Endothelial cell of umbilical vein (primary cell): Measurements from ENCODE around the gene GRM8. TPM values are rescaled to one million over a fixed set of nuclear protein-coding genes. Genes with fewer than 3 reads are reported as not detected.

Experiments used
- BruUV-seq: library from RNA; stranded (reverse); fragments of 400-500 nt; replicated peaks from 2 replicates; lab custom pipeline; 2021; lab: Mats Ljungman, UMichigan
- CTCF ChIA-PET: fragments of 300-600, 350-600 bp; sonication (Branson Sonifier 250); formaldehyde crosslinking; loops from one replicate; lab custom pipeline; 2021; ENCODE audit warnings: antibody characterized with exemption, inconsistent platforms; lab: Charles Lee
- POLR2A ChIA-PET: fragments of 300-600, 350-600 bp; sonication (Branson Sonifier 250); formaldehyde crosslinking; loops from one replicate; lab custom pipeline; 2021; ENCODE audit warnings: antibody characterized with exemption, inconsistent platforms; lab: Charles Lee
- DNase-seq: peaks from one replicate; pipeline ENCODE4 v3.0.0-alpha.2; 2011; ENCODE audit warnings: low read depth, low spot score
- FAIRE-seq: peaks from 2 replicates; lab custom pipeline; 2011; peaks lifted over from hg19 to GRCh38; lab: Jason Lieb, UNC
- H2AFZ ChIP-seq: 2 replicates; pipeline ENCODE4 v1.6.0; 2012; ENCODE audit warnings: low read depth, low read length, control low read depth, inconsistent platforms
- H3K27ac ChIP-seq: 2 replicates; pipeline ENCODE4 v1.5.1; 2011; ENCODE audit warnings: low read depth, mild to moderate bottlenecking, control low read depth, low read length, moderate library complexity; ENCODE audit not compliant: insufficient read depth
- H3K27me3 ChIP-seq, 2 experiments: 2 replicates each; pipeline versions ENCODE4 v1.6.0 to v1.6.1; 2011; ENCODE audit warnings: low read length in 2 of 2, mixed read lengths in 1 of 2; ENCODE audit not compliant: control insufficient read depth in 2 of 2, insufficient read depth in 2 of 2
- H3K36me3 ChIP-seq, 2 experiments: 2 replicates in 1 of 2; 3 replicates in 1 of 2; pipeline ENCODE4 v1.5.1; 2011; ENCODE audit warnings: low read length in 2 of 2, mild to moderate bottlenecking in 1 of 2, moderate library complexity in 1 of 2; ENCODE audit not compliant: control insufficient read depth in 2 of 2, insufficient read depth in 2 of 2; ENCODE audit errors: extremely low read depth in 1 of 2
- H3K4me1 ChIP-seq: 3 replicates; pipeline ENCODE4 v1.5.1; 2011; ENCODE audit warnings: mild to moderate bottlenecking, low read length; ENCODE audit not compliant: control insufficient read depth, insufficient read depth; ENCODE audit errors: extremely low read depth
- H3K4me2 ChIP-seq: 2 replicates; pipeline ENCODE4 v1.6.1; 2011; ENCODE audit warnings: low read length, control low read depth, mixed read lengths; ENCODE audit not compliant: insufficient read depth
- H3K4me3 ChIP-seq, 3 experiments: fragments of 200-600 bp in 1 of 3; sonication (generic), shearing (Covaris generic) in 1 of 3; replicated peaks in 1 of 3; 2 replicates each; pipeline ENCODE4 v1.5.1; 2011 to 2016; ENCODE audit warnings: control low read depth in 3 of 3, low read length in 3 of 3, mild to moderate bottlenecking in 2 of 3, inconsistent platforms in 1 of 3, low read depth in 1 of 3, moderate library complexity in 1 of 3; ENCODE audit not compliant: insufficient read depth in 1 of 3
- H3K79me2 ChIP-seq: 2 replicates; pipeline ENCODE4 v1.6.0; 2012; ENCODE audit warnings: low read length, inconsistent platforms; ENCODE audit not compliant: control insufficient read depth, insufficient read depth
- H3K9ac ChIP-seq: replicated peaks from 2 replicates; pipeline ENCODE3; 2011; ENCODE audit warnings: low read length, control low read depth; ENCODE audit not compliant: insufficient read depth; ENCODE audit errors: extremely low read depth
- H3K9me1 ChIP-seq: replicated peaks from 3 replicates; pipeline ENCODE4 v1.6.0; 2011; ENCODE audit warnings: mild to moderate bottlenecking, low read length; ENCODE audit not compliant: control insufficient read depth, insufficient read depth; ENCODE audit errors: extremely low read depth
- H3K9me3 ChIP-seq: replicated peaks from 2 replicates; pipeline ENCODE4 v1.5.1; 2012; ENCODE audit warnings: low read length, inconsistent platforms; ENCODE audit not compliant: control insufficient read depth, insufficient read depth
- H4K20me1 ChIP-seq: replicated peaks from 2 replicates; pipeline ENCODE3; 2011; ENCODE audit warnings: mild to moderate bottlenecking, low read length; ENCODE audit not compliant: control insufficient read depth, insufficient read depth; ENCODE audit errors: extremely low read depth
- CTCF ChIP-seq, 2 donors: IDR thresholded peaks; 1 replicate in 1 of 2; 2 replicates in 1 of 2; pipeline ENCODE4 v1.5.1; 2011; ENCODE audit warnings: low read length in 2 of 2, mild to moderate bottlenecking in 2 of 2, moderate library complexity in 2 of 2, control low read depth in 1 of 2, inconsistent platforms in 1 of 2, low read depth in 1 of 2; ENCODE audit not compliant: insufficient read depth in 1 of 2; ENCODE audit errors: extremely low read depth in 1 of 2
- EZH2 ChIP-seq: IDR thresholded peaks from 2 replicates; pipeline ENCODE4 v1.6.1; 2012; ENCODE audit warnings: borderline replicate concordance, low read depth, mild to moderate bottlenecking, moderate library complexity, low read length, inconsistent platforms; ENCODE audit not compliant: severe bottlenecking
- FOS ChIP-seq: IDR thresholded peaks from 2 replicates; pipeline ENCODE4 v1.6.1; 2011; ENCODE audit warnings: mild to moderate bottlenecking, low read length, moderate library complexity, borderline replicate concordance; ENCODE audit not compliant: insufficient read depth
- GATA2 ChIP-seq: IDR thresholded peaks from 2 replicates; pipeline ENCODE4 v1.7.0; 2011; ENCODE audit warnings: low read depth, mild to moderate bottlenecking, moderate library complexity, mixed read lengths, low read length; ENCODE audit not compliant: insufficient read length, insufficient read depth
- JUN ChIP-seq: IDR thresholded peaks from 2 replicates; pipeline ENCODE4 v1.6.1; 2011; ENCODE audit warnings: borderline replicate concordance, low read depth; ENCODE audit not compliant: insufficient read length, insufficient read depth
- MAX ChIP-seq: IDR thresholded peaks from 2 replicates; pipeline ENCODE4 v1.6.1; 2011; ENCODE audit not compliant: insufficient read depth, insufficient read length
- MYC ChIP-seq: IDR thresholded peaks from one replicate; pipeline ENCODE4 v1.6.1; 2011; ENCODE audit warnings: mild to moderate bottlenecking, low read depth, low read length
- POLR2A ChIP-seq: IDR thresholded peaks from 2 replicates; pipeline ENCODE4 v1.6.1; 2012; ENCODE audit warnings: low read depth, mild to moderate bottlenecking, control low read depth, low read length
- POLR2AphosphoS5 ChIP-seq: IDR thresholded peaks from 2 replicates; pipeline ENCODE4 v1.6.1; 2012; ENCODE audit warnings: low read depth, mild to moderate bottlenecking, control low read depth, low read length, moderate library complexity; ENCODE audit not compliant: insufficient read depth
- dilution Hi-C: fragments of 300-500 bp; cut with MboI; formaldehyde crosslinking; loops from one replicate; pipeline ENCODE4 v1.15.0; 2019; ENCODE audit warnings: low sequenced_read_pairs; ENCODE audit not compliant: extremely low pct_ligation_motif_present
- intact Hi-C: fragments of 100-400 bp; cut with micrococcal nuclease; formaldehyde crosslinking; loops from one replicate; pipeline ENCODE4 v1.10.0; 2022
- polyA plus RNA-seq, 4 experiments: library from polyadenylated mRNA; depleted of rRNA in 3 of 4; stranded (reverse) in 3 of 4; unstranded in 1 of 4; fragments of >200 nt; gene quantifications; 2 replicates each; pipeline versions ENCODE4 v1.2.1 to v1.2.3, GENCODE V29; 2011 to 2012; ENCODE audit warnings: missing spikeins in 1 of 4
- total RNA-seq: library from RNA; stranded (reverse); gene quantifications from 2 replicates; pipeline ENCODE4 v1.2.3, GENCODE V29; 2021

Gene GRM8
- total and polyA plus RNA-seq, 2 donors (not counting 3 experiments of a cell fraction or from before 2014, with no cell fraction given) = not detected

- ChIA-PET POLR2A (no interaction called here), CTCF (no interaction called here)
- no peaks in the 10 kb centered on the region for H3K27me3 ChIP-seq
- TF ChIP-seq FOS (no peak), EZH2 (no peak), POLR2A (no peak), CTCF (IDR thresholded peaks at IDR 0.05; ENCODE audit: extremely low read depth in 1 of 2, insufficient read depth in 1 of 2, low read depth in 1 of 2, low read length in 2 of 2) (no peak), MAX (no peak), MYC (no peak), POLR2AphosphoS5 (no peak), JUN (no peak), GATA2 (no peak)
- H3K9ac ChIP-seq = no peak overlapping the region
- no peaks in the 10 kb centered on the region for H4K20me1 ChIP-seq
- intact Hi-C loops (no loop called here), dilution Hi-C loops (no loop called here)
- FAIRE-seq (no peak), DNase-seq (no peak)
- H3K9me1 ChIP-seq = no peaks in the 10 kb centered on the region
- H3K4me1 ChIP-seq = no peaks in the 10 kb centered on the region
- H2AFZ ChIP-seq = no peak overlapping the region
- H3K4me2 ChIP-seq = no peak overlapping the region
- peaks cover 2% of the 10 kb centered on the region for H3K9me3 ChIP-seq
- no peaks in the 10 kb centered on the region for H3K79me2 ChIP-seq
- no peaks in the 10 kb centered on the region for H3K36me3 ChIP-seq
- no TSS peak for BruUV-seq
- no peak overlapping the region for H3K27ac ChIP-seq
- H3K4me3 ChIP-seq = no peak overlapping the region
Measured at GRCh38 chr7:127119517-127119916, 133.2 kb downstream of the GRM8 start.
